Effector memory CD4-positive, alpha-beta T cell (primary cell): Measurements from ENCODE around the gene ENPP3.
"Not testable (repeated sequence)": the region's sequence is repeated elsewhere in the genome, so short reads cannot be mapped to it uniquely, and the experiment has no call there.

Source experiments
- DNase-seq, 3 donors: peaks; one replicate each; pipeline ENCODE4 v3.0.0-alpha.2; 2020
- H3K27ac ChIP-seq: 2 replicates; pipeline ENCODE4 v1.7.0; 2013; ENCODE audit warnings: mild to moderate bottlenecking, low read length, moderate library complexity; ENCODE audit not compliant: insufficient read depth, poor library complexity, severe bottlenecking
- H3K27me3 ChIP-seq: replicated peaks from 2 replicates; pipeline ENCODE4 v1.7.0; 2013; ENCODE audit warnings: mild to moderate bottlenecking, low read length; ENCODE audit not compliant: insufficient read depth, control insufficient read depth, poor library complexity, severe bottlenecking
- H3K36me3 ChIP-seq: 2 replicates; pipeline ENCODE4 v1.7.0; 2013; ENCODE audit warnings: mild to moderate bottlenecking, low read length, moderate library complexity; ENCODE audit not compliant: control insufficient read depth, insufficient read depth
- H3K4me1 ChIP-seq: 2 replicates; pipeline ENCODE4 v1.7.0; 2013; ENCODE audit warnings: low read length, mild to moderate bottlenecking; ENCODE audit not compliant: control insufficient read depth, insufficient read depth, poor library complexity, severe bottlenecking
- H3K4me3 ChIP-seq: 2 replicates; pipeline ENCODE4 v1.7.0; 2013; ENCODE audit warnings: low read length, low read depth, mild to moderate bottlenecking; ENCODE audit not compliant: insufficient read depth, poor library complexity, severe bottlenecking
- H3K9me3 ChIP-seq: 2 replicates; pipeline ENCODE4 v1.7.0; 2013; ENCODE audit warnings: mild to moderate bottlenecking, low read length, moderate library complexity; ENCODE audit not compliant: control insufficient read depth

ENPP3 gene

GRCh38 chr6:131694832-131695426, 57.8 kb downstream of the ENPP3 start:
- H3K9me3 ChIP-seq = no peaks in the 10 kb centered on the region
- H3K4me1 ChIP-seq = no peaks in the 10 kb centered on the region
- H3K36me3 ChIP-seq = no peaks in the 10 kb centered on the region
- no peak overlapping the region for H3K27ac ChIP-seq
- H3K27me3 ChIP-seq = no peaks in the 10 kb centered on the region
- no peak for DNase-seq
- no peak overlapping the region for H3K4me3 ChIP-seq

- no peak overlapping the region for H3K4me3 ChIP-seq
- no peak for DNase-seq
- no peak overlapping the region for H3K27ac ChIP-seq
- no peaks in the 10 kb centered on the region for H3K4me1 ChIP-seq
- H3K36me3 ChIP-seq = no peaks in the 10 kb centered on the region
- no peaks in the 10 kb centered on the region for H3K9me3 ChIP-seq
- H3K27me3 ChIP-seq = no peaks in the 10 kb centered on the region
Observed at GRCh38 chr6:131696956-131697355, 59.9 kb downstream of the ENPP3 start.

- DNase-seq, H3K27ac ChIP-seq, H3K27me3 ChIP-seq, H3K4me3 ChIP-seq, H3K36me3 ChIP-seq, H3K9me3 ChIP-seq, H3K4me1 ChIP-seq: not testable (repeated sequence)
Observed at GRCh38 chr6:131700851-131701250, 63.7 kb downstream of the ENPP3 start.

GRCh38 chr6:131703905-131704304, 66.8 kb downstream of the ENPP3 start:
- H3K27me3 ChIP-seq = not testable (repeated sequence)

GRCh38 chr6:131710917-131711316, 73.8 kb downstream of the ENPP3 start, which contains the start of gene CTAGE9:
TSS of gene CTAGE9 (minus strand) at chr6:131711017. CDS start at chr6:131711017, 0 bp downstream.
- not testable (repeated sequence) for H3K4me1 ChIP-seq

More at GRCh38 chr6:131703905-131704304, 66.8 kb downstream of the ENPP3 start:
- H3K36me3 ChIP-seq, H3K4me1 ChIP-seq, H3K9me3 ChIP-seq, DNase-seq, H3K27ac ChIP-seq, H3K4me3 ChIP-seq: not testable (repeated sequence)

GRCh38 chr6:131715567-131715966, 78.5 kb downstream of the ENPP3 start:
- H3K4me1 ChIP-seq, DNase-seq, H3K36me3 ChIP-seq, H3K9me3 ChIP-seq, H3K27me3 ChIP-seq, H3K27ac ChIP-seq, H3K4me3 ChIP-seq: not testable (repeated sequence)

More at GRCh38 chr6:131710917-131711316, 73.8 kb downstream of the ENPP3 start, which contains the start of gene CTAGE9:
- not testable (repeated sequence) for H3K4me3 ChIP-seq, DNase-seq, H3K27me3 ChIP-seq, H3K36me3 ChIP-seq, H3K27ac ChIP-seq, H3K9me3 ChIP-seq

GRCh38 chr6:131717836-131718542, 80.9 kb downstream of the ENPP3 start:
- Histone ChIP-seq H3K36me3 (no peaks in the 10 kb centered on the region), H3K27ac (no peak overlapping the region), H3K27me3 (no peaks in the 10 kb centered on the region), H3K4me1 (no peaks in the 10 kb centered on the region), H3K9me3 (no peaks in the 10 kb centered on the region), H3K4me3 (no peak overlapping the region)
- DNase-seq = no peak

- no peaks in the 10 kb centered on the region for H3K36me3 ChIP-seq
- no peak overlapping the region for H3K27ac ChIP-seq
- no peaks in the 10 kb centered on the region for H3K4me1 ChIP-seq
- H3K4me3 ChIP-seq = no peak overlapping the region
- H3K9me3 ChIP-seq = no peaks in the 10 kb centered on the region
- DNase-seq = no peak
- H3K27me3 ChIP-seq = no peaks in the 10 kb centered on the region
Observed at GRCh38 chr6:131721161-131721560, 84.1 kb downstream of the ENPP3 start.

GRCh38 chr6:131724114-131724513, 87.0 kb downstream of the ENPP3 start:
- no peaks in the 10 kb centered on the region for H3K9me3 ChIP-seq
- no peaks in the 10 kb centered on the region for H3K36me3 ChIP-seq
- no peak for DNase-seq
- H3K27ac ChIP-seq = no peak overlapping the region
- H3K4me3 ChIP-seq = no peak overlapping the region
- no peaks in the 10 kb centered on the region for H3K4me1 ChIP-seq
- H3K27me3 ChIP-seq = no peaks in the 10 kb centered on the region

GRCh38 chr6:131727467-131727866, 90.4 kb downstream of the ENPP3 start:
- Histone ChIP-seq H3K4me1 (no peaks in the 10 kb centered on the region), H3K27me3 (no peaks in the 10 kb centered on the region), H3K27ac (no peak overlapping the region), H3K4me3 (no peak overlapping the region), H3K36me3 (no peaks in the 10 kb centered on the region), H3K9me3 (no peaks in the 10 kb centered on the region)
- no peak for DNase-seq
